ENCODE results near the gene ZBTB7C. TPM values are rescaled to one million over a fixed set of nuclear protein-coding genes. Genes with fewer than 3 reads are reported as not detected.

Gene ZBTB7C
- total and polyA plus RNA-seq, 9 donors = 1.5 to 26.6 (median 15.7) TPM

DNA sequence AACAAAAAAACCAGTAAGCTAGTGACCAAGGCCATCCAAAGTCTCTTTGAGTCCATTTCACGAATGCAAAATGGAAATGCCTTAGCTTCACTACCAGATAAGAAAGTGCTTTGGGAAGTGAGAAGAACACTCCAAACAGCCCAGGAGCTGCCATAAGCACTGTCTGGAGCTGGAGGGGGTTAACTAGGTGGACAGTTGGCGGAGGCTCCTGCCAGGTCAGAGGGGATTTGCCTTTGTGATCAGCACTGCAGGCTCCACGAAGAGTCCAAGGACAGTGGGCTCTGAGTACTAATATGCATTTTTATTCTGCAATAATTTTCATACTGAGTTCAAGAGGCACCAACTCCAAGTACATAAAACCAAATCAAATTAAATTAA lies 245.5 kb downstream of the ZBTB7C start:
- peak in 1 of 5 donors; percentile 12 for DNase-seq
- TF ChIP-seq CTCF (IDR thresholded peaks at IDR 0.05) = no peak
- no peak for TF ChIP-seq POLR2A (IDR thresholded peaks at IDR 0.05)
- TF ChIP-seq EP300 (IDR thresholded peaks at IDR 0.05) = no peak
- H3K27ac ChIP-seq = peak overlapping the region in 1 of 2 donors; percentile 92
- no peaks in the 10 kb centered on the region for H3K36me3 ChIP-seq
- peaks cover 43% of the 10 kb centered on the region for H3K4me1 ChIP-seq (ENCODE audit: insufficient read depth)
- 36 to 43% (median 42%) methylated on average over 3 of the region's 3 CpGs for WGBS, 3 donors
- H3K4me3 ChIP-seq = no peak overlapping the region
- no peaks in the 10 kb centered on the region for H3K9me3 ChIP-seq
- no peaks in the 10 kb centered on the region for H3K27me3 ChIP-seq
- intact Hi-C loops (cut with DNase I) = loop anchor here in 1 of 4 donors (10.0 kb wide), 1 partner anchor 251 kb away; no protein-coding TSS in a partner anchor

DNA sequence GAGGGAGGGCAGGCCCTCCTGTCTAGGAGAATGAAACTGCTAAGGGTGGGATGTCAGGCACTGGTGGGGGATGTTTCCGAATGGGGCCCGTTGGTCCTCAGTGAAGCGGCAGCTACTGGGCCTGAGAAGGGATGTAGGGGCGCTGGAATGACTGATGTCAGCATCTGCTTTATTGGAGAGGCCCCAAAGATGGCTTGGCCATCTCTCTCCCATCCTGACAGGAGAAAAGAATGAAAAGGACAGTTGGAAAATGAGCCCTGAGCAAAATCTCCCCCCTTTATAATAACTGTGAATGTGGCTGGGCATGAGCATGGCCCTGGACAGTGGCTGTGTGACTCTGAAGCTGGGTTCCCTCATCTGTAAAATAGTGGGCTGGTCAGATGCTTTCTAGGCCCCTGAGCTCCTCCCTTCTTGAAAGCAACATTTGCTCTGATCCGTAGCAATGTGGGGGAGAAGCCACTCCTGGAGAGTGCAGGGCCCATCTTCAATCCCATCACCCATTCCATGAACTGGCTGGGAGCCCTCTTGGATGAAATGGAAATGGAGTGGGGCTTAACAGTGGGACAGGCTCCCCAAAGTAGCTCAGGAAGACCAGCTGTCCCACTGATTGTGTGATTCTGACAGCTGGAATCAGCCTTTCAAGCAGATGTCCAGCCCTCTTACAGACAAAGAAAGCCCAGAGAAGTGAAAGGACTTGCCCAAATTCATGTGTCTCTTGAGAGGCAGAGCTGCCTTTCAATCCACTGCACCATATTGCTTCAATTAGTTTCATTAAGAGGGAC lies 246.0 kb downstream of the ZBTB7C start:
- peak overlapping the region in 1 of 2 donors; percentile 92 for H3K27ac ChIP-seq
- 75 to 85% (median 79%) methylated on average over 5 of the region's 5 CpGs for WGBS, 3 donors
- intact Hi-C loops (cut with DNase I) = loop anchor here in 1 of 4 donors (10.0 kb wide), 1 partner anchor 252 kb away; no protein-coding TSS in a partner anchor

DNA sequence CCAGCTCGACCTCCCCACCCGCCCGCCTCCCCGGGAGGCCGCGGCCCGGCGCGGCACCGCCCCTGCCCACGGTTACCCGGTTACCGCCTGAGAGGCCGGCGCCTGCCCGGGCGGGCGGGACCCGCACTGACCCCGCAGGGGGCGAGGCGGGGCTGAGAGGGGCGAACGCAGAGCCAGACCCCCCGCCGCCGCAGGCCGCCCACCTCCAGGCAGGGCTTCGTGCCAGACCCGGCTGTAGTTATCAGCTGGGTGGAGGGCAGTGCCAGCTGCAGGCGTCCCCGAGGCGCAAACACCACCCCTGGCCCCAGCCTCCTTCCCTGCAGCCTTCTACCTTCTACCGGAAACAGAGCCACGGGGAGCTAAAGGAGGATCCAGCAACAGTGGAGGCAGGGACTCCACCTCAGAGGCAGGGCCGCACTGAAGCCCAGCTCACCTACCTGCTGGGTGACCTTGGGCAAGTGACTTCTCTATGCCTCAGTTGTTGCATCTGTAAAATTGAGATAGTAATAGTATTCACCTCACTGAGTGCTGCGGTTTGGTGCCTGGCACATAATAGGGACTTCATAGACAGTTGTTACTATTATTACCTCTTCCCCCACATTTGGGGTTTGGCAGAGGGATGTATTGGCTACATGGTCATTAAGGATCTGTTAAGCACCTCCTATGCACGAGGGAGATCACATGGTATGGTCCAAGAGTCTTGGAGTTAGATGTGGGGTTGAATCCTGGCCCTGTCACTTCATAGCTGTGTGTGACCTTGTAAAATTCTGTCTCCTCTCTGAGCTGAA lies 247.1 kb downstream of the ZBTB7C start:
- TF ChIP-seq POLR2A (IDR thresholded peaks at IDR 0.05) = no peak
- no peak for TF ChIP-seq CTCF (IDR thresholded peaks at IDR 0.05)
- no peak for TF ChIP-seq EP300 (IDR thresholded peaks at IDR 0.05)
- WGBS, 3 donors = 5 to 16% (median 5%) methylated on average over 10 to 38 of the region's 38 CpGs
- Histone ChIP-seq H3K27ac (peak overlapping the region; percentile 73 to 92), H3K4me1 (ENCODE audit: insufficient read depth) (peaks cover 37% of the 10 kb centered on the region), H3K9me3 (no peaks in the 10 kb centered on the region), H3K36me3 (no peaks in the 10 kb centered on the region), H3K4me3 (peak overlapping the region; percentile 47), H3K27me3 (no peaks in the 10 kb centered on the region)
- intact Hi-C loops (cut with DNase I) = loop anchor here in 1 of 4 donors (10.0 kb wide), 1 partner anchor 253 kb away; no protein-coding TSS in a partner anchor
- no peak for DNase-seq

More for the DNA sequence above, 246.0 kb downstream of the ZBTB7C start:
- no peaks in the 10 kb centered on the region for H3K27me3 ChIP-seq
- H3K9me3 ChIP-seq = no peaks in the 10 kb centered on the region
- peaks cover 42% of the 10 kb centered on the region for H3K4me1 ChIP-seq (ENCODE audit: insufficient read depth)
- peak in 2 of 5 donors; percentile 18 to 19 for DNase-seq
- no peak overlapping the region for H3K4me3 ChIP-seq
- TF ChIP-seq POLR2A (IDR thresholded peaks at IDR 0.05) = no peak
- no peak for TF ChIP-seq CTCF (IDR thresholded peaks at IDR 0.05)
- no peak for TF ChIP-seq EP300 (IDR thresholded peaks at IDR 0.05)
- H3K36me3 ChIP-seq = no peaks in the 10 kb centered on the region

DNA sequence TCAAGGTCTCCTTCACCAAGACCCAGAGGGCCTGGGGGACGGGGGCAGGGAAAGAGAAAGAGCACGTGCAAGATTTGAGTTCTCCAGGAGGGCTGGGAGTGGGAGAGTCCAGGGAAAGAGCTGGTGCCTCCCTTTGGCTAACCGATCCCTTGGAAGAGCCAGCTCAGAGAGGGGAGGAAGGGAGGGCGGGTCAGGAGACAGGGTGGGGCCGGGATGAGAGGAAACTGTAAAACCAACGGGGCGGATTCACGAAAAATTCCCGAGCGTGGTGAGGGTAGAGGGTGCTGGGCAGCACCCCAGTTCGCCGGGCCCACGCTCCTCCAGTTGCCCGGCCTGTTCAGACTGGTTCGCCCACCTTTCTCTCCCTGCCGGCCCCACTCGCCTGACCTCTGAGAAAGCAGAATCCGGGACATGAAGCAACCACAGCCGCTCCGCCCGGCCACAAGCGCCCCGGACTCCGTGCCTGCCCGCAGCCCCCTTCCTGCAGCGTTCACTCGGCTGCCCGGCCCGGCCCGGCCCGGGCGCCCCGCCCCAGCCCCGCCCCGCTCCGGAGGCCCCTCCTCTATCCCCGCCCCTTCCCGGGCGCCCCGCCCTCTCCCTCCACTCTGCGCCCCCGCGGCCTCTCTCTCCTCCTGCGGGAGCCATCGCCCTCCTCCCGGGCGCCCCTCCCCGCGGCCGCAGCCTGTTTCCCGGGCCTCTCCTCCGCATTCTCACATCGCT lies 247.8 kb downstream of the ZBTB7C start:
- no peak for TF ChIP-seq EP300 (IDR thresholded peaks at IDR 0.05)
- TF ChIP-seq POLR2A (IDR thresholded peaks at IDR 0.05) = peak; percentile 53
- no peak for TF ChIP-seq CTCF (IDR thresholded peaks at IDR 0.05)
- intact Hi-C loops (cut with DNase I) = loop anchor here in 1 of 4 donors (10.0 kb wide), 1 partner anchor 253 kb away; no protein-coding TSS in a partner anchor
- no peaks in the 10 kb centered on the region for H3K27me3 ChIP-seq
- no peaks in the 10 kb centered on the region for H3K9me3 ChIP-seq
- H3K27ac ChIP-seq = peak overlapping the region; percentile 73 to 92
- peaks cover 30% of the 10 kb centered on the region for H3K4me1 ChIP-seq (ENCODE audit: insufficient read depth)
- 0 to 2% (median 1%) methylated on average over 21 to 49 of the region's 53 CpGs for WGBS, 3 donors
- peak; percentile 91 to 95 (median 95) for DNase-seq
- no peaks in the 10 kb centered on the region for H3K36me3 ChIP-seq
- peak overlapping the region; percentile 47 for H3K4me3 ChIP-seq
